Stomach (tissue), 9 donors: ENCODE results near the gene THEMIS. TPM values are rescaled to one million over a fixed set of nuclear protein-coding genes. Genes with fewer than 3 reads are reported as not detected.
"Not testable (repeated sequence)": the region's sequence is repeated elsewhere in the genome, so short reads cannot be mapped to it uniquely, and the experiment has no call there.

ENCODE experiments used
- DNase-seq, 2 donors: peaks; one replicate each; pipeline versions ENCODE4 v3.0.0 to v3.0.0-alpha.2; 2013 to 2019
- H3K27ac ChIP-seq, 5 donors: fragments of 200-600 bp in 4 of 5; sonication (generic) in 4 of 5; one replicate each; pipeline ENCODE4 v1.5.1; 2013 to 2019; ENCODE audit warnings: mild to moderate bottlenecking in 1 of 5, moderate library complexity in 1 of 5
- H3K27me3 ChIP-seq, 3 donors: fragments of 200-600 bp; sonication (generic); one replicate each; pipeline ENCODE4 v1.5.1; 2017 to 2019; ENCODE audit warnings: mixed run types in 1 of 3
- H3K36me3 ChIP-seq, 4 donors: fragments of 200-600 bp; sonication (generic); 1 replicate in 3 of 4; 2 replicates in 1 of 4; pipeline ENCODE4 v1.5.1; 2016 to 2019
- H3K4me1 ChIP-seq, 4 donors: fragments of 200-600 bp; sonication (generic); one replicate each; pipeline ENCODE4 v1.5.1; 2016 to 2019
- H3K4me3 ChIP-seq, 4 donors: fragments of 200-600 bp; sonication (generic) in 3 of 4; one replicate each; pipeline ENCODE4 v1.5.1; 2016 to 2019; ENCODE audit warnings: mild to moderate bottlenecking in 1 of 4
- H3K9me3 ChIP-seq, 4 donors: fragments of 200-600 bp; sonication (generic); one replicate each; pipeline ENCODE4 v1.5.1; 2016 to 2019
- CTCF ChIP-seq, 7 experiments: fragments of 450-650 bp in 4 of 7; fragments of 200-600 bp in 3 of 7; sonication (generic) in 3 of 7; IDR thresholded peaks; one replicate each; pipeline ENCODE4 v1.5.1; 2016 to 2019; ENCODE audit warnings: antibody characterized with exemption in 7 of 7, control low read depth in 2 of 7, mild to moderate bottlenecking in 1 of 7
- EP300 ChIP-seq: sonication (generic); formaldehyde crosslinking; IDR thresholded peaks from one replicate; pipeline ENCODE4 v1.6.1; 2017; ENCODE audit warnings: antibody characterized with exemption
- POLR2A ChIP-seq, 4 donors: fragments of 450-650 bp; IDR thresholded peaks; one replicate each; pipeline ENCODE4 v1.6.1; 2016; ENCODE audit warnings: antibody characterized with exemption in 4 of 4, control low read depth in 2 of 4, mild to moderate bottlenecking in 1 of 4, moderate library complexity in 1 of 4
- POLR2AphosphoS5 ChIP-seq, 3 donors: sonication (generic); formaldehyde crosslinking; IDR thresholded peaks; one replicate each; pipeline ENCODE4 v1.6.1; 2016; ENCODE audit warnings: antibody characterized with exemption in 3 of 3
- WGBS, 5 donors: extraction: QIAGEN DNeasy Blood & Tissue Kit in 3 of 5; methylation state at CpG; one replicate each; pipeline versions ENCODE4 v1.1.5 to v1.1.7; 2013 to 2018; 5-methylcytosine and 5-hydroxymethylcytosine counted together
- intact Hi-C: fragments of 100-400 bp; cut with DNase I; formaldehyde crosslinking; loops from one replicate; pipeline ENCODE4 v1.15.1; 2023; ENCODE audit warnings: low total_unique reads
- polyA plus RNA-seq, 3 donors: library from polyadenylated mRNA; stranded (reverse); fragments of 200-250 nt; gene quantifications; one replicate each; pipeline ENCODE4 v1.2.3, GENCODE V29; 2013
- total RNA-seq, 5 donors: library from RNA; depleted of rRNA; stranded (reverse); fragments of >200 nt; gene quantifications; one replicate each; pipeline versions ENCODE4 v1.1.0 to v1.2.3, GENCODE V29; 2014 to 2016
- donor health status: healthy with polysubstance abuse.
- donor health status: Bipolar disorder and iron deficiency.
- donor health status: healthy.

THEMIS gene
- total and polyA plus RNA-seq, 8 donors: 0.08 to 18.3 (median 0.89) TPM; not detected in 1

- Histone ChIP-seq H3K4me3 (no peak overlapping the region), H3K4me1 (no peaks in the 10 kb centered on the region), H3K27ac (no peak overlapping the region), H3K27me3 (no peaks in the 10 kb centered on the region), H3K36me3 (no peaks in the 10 kb centered on the region), H3K9me3 (no peaks in the 10 kb centered on the region)
- DNase-seq: no peak
- TF ChIP-seq EP300: no peak
- TF ChIP-seq POLR2AphosphoS5 (IDR thresholded peaks at IDR 0.05): no peak
- intact Hi-C loops: no loop called here
Measured at GRCh38 chr6:127706216-127706615, 194.6 kb downstream of the THEMIS start.

GRCh38 chr6:127695108-127695507 is 205.8 kb downstream of the THEMIS start:
- no peaks in the 10 kb centered on the region for H3K4me1 ChIP-seq
- H3K27me3 ChIP-seq: no peaks in the 10 kb centered on the region
- no peak for DNase-seq

GRCh38 chr6:127691146-127691545 is 209.7 kb downstream of the THEMIS start:
- Histone ChIP-seq H3K9me3 (peaks cover 0 to 5% (median 2%) of the 10 kb centered on the region in 4 donors), H3K36me3 (no peaks in the 10 kb centered on the region), H3K27ac (no peak overlapping the region), H3K27me3 (no peaks in the 10 kb centered on the region), H3K4me1 (no peaks in the 10 kb centered on the region), H3K4me3 (no peak overlapping the region)
- no peak for DNase-seq
- intact Hi-C loops: no loop called here
- TF ChIP-seq CTCF (IDR thresholded peaks at IDR 0.05) (no peak), POLR2AphosphoS5 (IDR thresholded peaks at IDR 0.05) (no peak)

More at GRCh38 chr6:127695108-127695507, 205.8 kb downstream of the THEMIS start:
- Histone ChIP-seq H3K27ac (no peak overlapping the region), H3K9me3 (no peaks in the 10 kb centered on the region), H3K4me3 (no peak overlapping the region), H3K36me3 (no peaks in the 10 kb centered on the region)
- TF ChIP-seq POLR2A (IDR thresholded peaks at IDR 0.05) (no peak), EP300 (no peak), CTCF (IDR thresholded peaks at IDR 0.05) (no peak), POLR2AphosphoS5 (IDR thresholded peaks at IDR 0.05) (no peak)
- intact Hi-C loops: no loop called here

GRCh38 chr6:127690588-127690987 is 210.3 kb downstream of the THEMIS start:
- TF ChIP-seq POLR2A (IDR thresholded peaks at IDR 0.05) (no peak), EP300 (no peak), POLR2AphosphoS5 (IDR thresholded peaks at IDR 0.05) (no peak), CTCF (IDR thresholded peaks at IDR 0.05) (no peak)

GRCh38 chr6:127690092-127690491 is 210.8 kb downstream of the THEMIS start:
- Histone ChIP-seq H3K9me3 (peaks cover 0 to 5% (median 2%) of the 10 kb centered on the region in 4 donors), H3K36me3 (no peaks in the 10 kb centered on the region), H3K4me3 (no peak overlapping the region), H3K27ac (no peak overlapping the region), H3K4me1 (no peaks in the 10 kb centered on the region), H3K27me3 (no peaks in the 10 kb centered on the region)
- TF ChIP-seq EP300 (no peak), POLR2A (IDR thresholded peaks at IDR 0.05) (no peak), POLR2AphosphoS5 (IDR thresholded peaks at IDR 0.05) (no peak), CTCF (IDR thresholded peaks at IDR 0.05) (no peak)
- intact Hi-C loops: no loop called here
- DNase-seq: peak in 1 of 2 donors; percentile 25

More at GRCh38 chr6:127690588-127690987, 210.3 kb downstream of the THEMIS start:
- H3K4me1 ChIP-seq: no peaks in the 10 kb centered on the region
- H3K27me3 ChIP-seq: no peaks in the 10 kb centered on the region
- H3K9me3 ChIP-seq: peaks cover 0 to 5% (median 2%) of the 10 kb centered on the region in 4 donors
- H3K4me3 ChIP-seq: no peak overlapping the region
- intact Hi-C loops: no loop called here
- no peak overlapping the region for H3K27ac ChIP-seq
- H3K36me3 ChIP-seq: no peaks in the 10 kb centered on the region
- DNase-seq: no peak

GRCh38 chr6:127687490-127687889 is 213.4 kb downstream of the THEMIS start:
- H3K36me3 ChIP-seq, DNase-seq, H3K27ac ChIP-seq, H3K9me3 ChIP-seq, H3K27me3 ChIP-seq, H3K4me1 ChIP-seq, H3K4me3 ChIP-seq, intact Hi-C loops: not testable (repeated sequence)
- whole genome bisulfite sequencing, 5 donors: 86 to 96% (median 89%) methylated on average over 3 of the region's 3 CpGs
